Astrocyte (in vitro differentiated cells and primary cell): Measurements from ENCODE around the gene SHC1. TPM values are rescaled to one million over a fixed set of nuclear protein-coding genes. Genes with fewer than 3 reads are reported as not detected.
A peak's percentile ranks its signal among the peaks of the same experiment; 100 is the strongest.

ENCODE experiments used
- DNase-seq: peaks from one replicate; pipeline ENCODE4 v3.0.0-alpha.2; 2010; ENCODE audit warnings: low read depth
- FAIRE-seq: peaks from 2 replicates; lab custom pipeline; 2011; peaks lifted over from hg19 to GRCh38; lab: Jason Lieb, UNC
- H2AFZ ChIP-seq: 2 replicates; pipeline ENCODE4 v1.6.0; 2012; ENCODE audit warnings: low read depth, low read length, inconsistent platforms
- H3K27ac ChIP-seq: 2 replicates; pipeline ENCODE4 v1.5.1; 2011; ENCODE audit warnings: low read depth, low read length, inconsistent platforms
- H3K27me3 ChIP-seq: 2 replicates; pipeline ENCODE4 v1.6.0; 2011; ENCODE audit warnings: low read length, inconsistent platforms; ENCODE audit not compliant: insufficient read depth
- H3K36me3 ChIP-seq: 2 replicates; pipeline ENCODE4 v1.5.1; 2011; ENCODE audit warnings: low read length, inconsistent platforms; ENCODE audit not compliant: insufficient read depth
- H3K4me1 ChIP-seq: 2 replicates; pipeline ENCODE4 v1.5.1; 2011; ENCODE audit warnings: low read length, inconsistent platforms; ENCODE audit not compliant: insufficient read depth
- H3K4me2 ChIP-seq: 2 replicates; pipeline ENCODE4 v1.6.0; 2012; ENCODE audit warnings: low read length, inconsistent platforms
- H3K4me3 ChIP-seq: 2 replicates; pipeline ENCODE4 v1.5.1; 2011; ENCODE audit warnings: low read depth, mild to moderate bottlenecking, low read length, inconsistent platforms; ENCODE audit not compliant: insufficient read depth
- H3K79me2 ChIP-seq: 2 replicates; pipeline ENCODE4 v1.6.0; 2012; ENCODE audit warnings: mild to moderate bottlenecking, low read length, inconsistent platforms; ENCODE audit not compliant: insufficient read depth
- H3K9ac ChIP-seq: 2 replicates; pipeline ENCODE4 v1.6.0; 2012; ENCODE audit warnings: mild to moderate bottlenecking, low read length, inconsistent platforms
- H3K9me3 ChIP-seq: 2 replicates; pipeline ENCODE4 v1.5.1; 2012; ENCODE audit warnings: low read depth, mild to moderate bottlenecking, low read length, inconsistent platforms; ENCODE audit not compliant: insufficient read depth
- H4K20me1 ChIP-seq: 2 replicates; pipeline ENCODE4 v1.6.0; 2012; ENCODE audit warnings: low read length, inconsistent platforms; ENCODE audit not compliant: insufficient read depth
- H3K27ac Mint-ChIP-seq: one replicate; pipeline ENCODE4 v1.8.0; 2021; ENCODE audit warnings: mild to moderate bottlenecking, mixed read lengths; ENCODE audit not compliant: unreplicated experiment
- H3K27me3 Mint-ChIP-seq: one replicate; pipeline ENCODE4 v1.8.0; 2021; ENCODE audit warnings: low read depth, mixed read lengths; ENCODE audit not compliant: unreplicated experiment
- H3K36me3 Mint-ChIP-seq: one replicate; pipeline ENCODE4 v1.8.0; 2021; ENCODE audit warnings: low read depth, mixed read lengths; ENCODE audit not compliant: unreplicated experiment
- H3K4me1 Mint-ChIP-seq: one replicate; pipeline ENCODE4 v1.8.0; 2021; ENCODE audit warnings: low read depth, mixed read lengths; ENCODE audit not compliant: unreplicated experiment
- H3K4me3 Mint-ChIP-seq: one replicate; pipeline ENCODE4 v1.8.0; 2021; ENCODE audit warnings: mild to moderate bottlenecking, moderate library complexity, mixed read lengths; ENCODE audit not compliant: unreplicated experiment
- H3K9me3 Mint-ChIP-seq: one replicate; pipeline ENCODE4 v1.8.0; 2021; ENCODE audit warnings: mild to moderate bottlenecking, mixed read lengths; ENCODE audit not compliant: unreplicated experiment
- CTCF ChIP-seq: IDR thresholded peaks from 2 replicates; pipeline ENCODE4 v1.5.1; 2011; ENCODE audit warnings: low read depth, mild to moderate bottlenecking, inconsistent platforms, low read length, moderate library complexity; ENCODE audit not compliant: insufficient read depth
- EZH2 ChIP-seq: IDR thresholded peaks from 2 replicates; pipeline ENCODE4 v1.6.1; 2012; ENCODE audit warnings: mild to moderate bottlenecking, low read length, inconsistent platforms; ENCODE audit not compliant: insufficient read depth
- total RNA-seq: library from RNA; stranded (reverse); gene quantifications from 2 replicates; pipeline ENCODE4 v1.2.1, GENCODE V29; 2021

SHC1 gene
- total RNA-seq, 1 donor from 2014 or later = 397 TPM

DNA sequence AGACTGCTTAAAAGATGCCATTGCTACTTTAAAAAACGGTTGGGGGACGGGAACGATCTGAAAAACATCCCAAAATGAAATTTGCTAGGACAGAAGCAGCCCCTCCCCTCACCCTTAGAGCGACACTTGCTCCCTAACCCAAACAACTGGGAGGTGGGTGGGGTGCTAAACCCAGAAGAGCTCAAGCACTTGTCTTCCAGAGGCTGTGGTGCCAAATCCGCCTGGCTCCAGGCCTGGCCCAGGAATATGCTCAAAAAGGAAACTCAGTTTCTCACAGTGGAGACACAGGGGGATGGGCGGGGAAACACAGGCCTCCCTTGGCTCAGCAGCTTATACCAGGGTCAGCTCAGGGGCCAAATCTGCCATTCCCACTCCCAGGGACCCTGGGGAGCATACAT lies 14.0 kb downstream of the SHC1 start:
- Histone ChIP-seq H4K20me1 (peaks cover 28% of the 10 kb centered on the region), H3K27me3 (no peaks in the 10 kb centered on the region), H3K9me3 (no peaks in the 10 kb centered on the region), H3K9ac (peak overlapping the region; percentile 86), H3K4me1 (peaks cover 33% of the 10 kb centered on the region), H3K79me2 (peaks cover 40% of the 10 kb centered on the region), H2AFZ (peak overlapping the region; percentile 85), H3K4me3 (peak overlapping the region; percentile 73), H3K36me3 (no peaks in the 10 kb centered on the region), H3K27ac (peak overlapping the region; percentile 85), H3K4me2 (peak overlapping the region; percentile 96)
- H3K4me3 Mint-ChIP-seq = peak overlapping the region; percentile 95
- H3K27ac Mint-ChIP-seq = peak overlapping the region; percentile 98
- peaks cover 12% of the 10 kb centered on the region for H3K36me3 Mint-ChIP-seq
- TF ChIP-seq CTCF (no peak), EZH2 (no peak)
- H3K9me3 Mint-ChIP-seq = no peaks in the 10 kb centered on the region
- FAIRE-seq (no peak), DNase-seq (no peak)
- H3K27me3 Mint-ChIP-seq = no peaks in the 10 kb centered on the region
- peaks cover 35% of the 10 kb centered on the region for H3K4me1 Mint-ChIP-seq

DNA sequence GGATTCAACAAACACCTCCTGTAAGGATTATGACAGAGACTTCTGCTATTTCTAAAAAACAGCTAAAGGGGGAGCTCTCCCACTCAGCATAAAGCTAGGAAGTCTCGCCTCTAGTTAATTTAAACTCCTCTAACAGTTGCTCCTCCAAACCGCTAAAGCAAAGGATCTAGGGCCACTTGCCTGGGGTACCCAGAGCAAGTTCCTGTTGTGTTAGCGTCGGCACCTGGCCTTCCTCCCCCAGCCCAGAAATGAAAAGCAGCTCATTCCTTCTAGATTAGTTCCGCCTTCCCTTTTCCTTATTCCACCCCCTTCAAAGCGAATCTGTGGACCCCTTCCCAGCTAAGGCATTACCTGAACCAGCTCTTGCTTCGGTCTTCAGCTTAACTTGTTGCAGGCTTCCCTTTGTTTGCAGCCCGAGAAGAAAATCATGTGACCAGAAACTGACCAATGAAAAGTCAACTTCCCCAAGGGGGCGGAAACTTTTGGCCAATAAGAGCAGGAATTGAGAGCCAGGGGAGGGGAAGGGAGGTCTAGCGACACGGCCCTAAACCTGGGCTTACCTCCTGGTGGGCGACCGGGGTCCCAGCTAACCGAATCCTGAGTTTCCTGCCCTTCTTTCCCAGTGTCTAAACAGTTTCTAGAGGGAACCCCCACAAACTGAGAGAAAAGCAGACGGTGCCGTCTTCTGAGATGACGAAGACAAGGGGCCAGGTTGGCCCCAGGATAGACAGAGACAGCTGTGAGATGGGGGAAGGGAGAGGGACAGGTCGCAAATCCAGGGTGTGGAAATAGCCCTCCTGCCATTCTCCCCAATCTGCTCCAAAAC lies 14.6 kb downstream of the SHC1 start, which contains the start of gene PBXIP1:
TSS of gene PBXIP1 (minus strand) at position 382 of the 826 bp plus-strand sequence. CDS start 2,378 bp downstream, outside the sequence.
- TF ChIP-seq EZH2 (no peak), CTCF (peak; percentile 35)
- H3K27ac ChIP-seq = peak within 1 kb of the TSS; percentile 85
- peaks cover 36% of the 10 kb centered on the region for H3K79me2 ChIP-seq
- Mint-ChIP-seq H3K27ac (peak within 1 kb of the TSS; percentile 98), H3K4me1 (peaks cover 35% of the 10 kb centered on the region), H3K36me3 (peaks cover 12% of the 10 kb centered on the region), H3K27me3 (no peaks in the 10 kb centered on the region), H3K9me3 (no peaks in the 10 kb centered on the region), H3K4me3 (peak within 1 kb of the TSS; percentile 95)
- H3K4me1 ChIP-seq = peaks cover 31% of the 10 kb centered on the region
- H3K4me3 ChIP-seq = peak within 1 kb of the TSS; percentile 73
- H3K27me3 ChIP-seq = no peaks in the 10 kb centered on the region
- peak within 1 kb of the TSS; percentile 96 for H3K4me2 ChIP-seq
- peak; percentile 67 for FAIRE-seq
- H3K9me3 ChIP-seq = no peaks in the 10 kb centered on the region
- H3K36me3 ChIP-seq = peaks cover 1% of the 10 kb centered on the region
- peak; percentile 78 for DNase-seq
- peak within 1 kb of the TSS; percentile 86 for H3K9ac ChIP-seq
- H4K20me1 ChIP-seq = peaks cover 32% of the 10 kb centered on the region
- H2AFZ ChIP-seq = peak within 1 kb of the TSS; percentile 85
